HG03558 (cell line): Measurements from ENCODE around the gene PDIA5.
"Not testable (repeated sequence)": the region's sequence is repeated elsewhere in the genome, so short reads cannot be mapped to it uniquely, and the experiment has no call there.

Source experiments
- ATAC-seq: cut with Tn5 transposase; IDR thresholded peaks from one replicate; pipeline ENCODE4 v1.9.1; 2021; ENCODE audit warnings: moderate number of reproducible peaks; ENCODE audit not compliant: unreplicated experiment; ENCODE audit errors: extremely low read depth

Gene PDIA5

DNA sequence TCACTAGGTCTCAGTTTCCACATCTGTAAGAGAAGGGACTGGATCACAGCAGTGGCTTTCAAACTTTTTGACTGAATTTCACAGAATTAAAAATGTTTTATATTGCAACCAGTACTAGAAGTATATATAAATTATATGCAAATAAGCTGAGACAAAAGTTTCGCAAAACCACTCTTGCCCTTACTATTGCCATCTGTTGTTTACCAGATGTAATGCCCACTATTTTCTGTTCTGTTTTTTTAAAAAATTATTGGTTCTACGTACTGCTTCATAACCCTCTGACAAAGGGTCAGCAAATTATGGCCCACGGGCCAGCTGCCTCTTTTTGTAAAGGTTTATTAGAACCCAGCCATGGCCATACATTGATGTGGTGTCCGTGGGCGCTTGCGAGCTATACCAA is 44.8 kb downstream of the PDIA5 start:
- ATAC-seq = no peak

DNA sequence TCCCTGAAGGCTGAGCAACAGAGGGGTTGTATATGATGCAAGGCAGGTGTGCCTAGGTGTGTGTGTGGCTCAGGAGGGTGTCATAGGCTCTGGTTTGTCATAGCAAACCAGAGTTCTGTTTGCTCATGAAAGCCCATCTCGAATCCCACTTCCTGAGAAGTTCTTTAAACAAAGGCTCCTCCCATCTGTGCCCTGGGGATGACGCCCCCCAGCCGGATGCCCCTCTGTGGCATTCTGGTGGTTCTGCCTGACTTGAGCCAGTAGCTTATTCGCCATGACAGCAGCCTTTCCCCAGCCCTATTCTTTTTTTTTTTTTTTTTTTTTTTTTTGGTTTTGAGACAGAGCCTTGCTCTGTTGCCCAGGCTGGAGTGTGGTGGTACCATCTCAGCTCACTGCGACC is 45.4 kb downstream of the PDIA5 start:
- no peak for ATAC-seq

DNA sequence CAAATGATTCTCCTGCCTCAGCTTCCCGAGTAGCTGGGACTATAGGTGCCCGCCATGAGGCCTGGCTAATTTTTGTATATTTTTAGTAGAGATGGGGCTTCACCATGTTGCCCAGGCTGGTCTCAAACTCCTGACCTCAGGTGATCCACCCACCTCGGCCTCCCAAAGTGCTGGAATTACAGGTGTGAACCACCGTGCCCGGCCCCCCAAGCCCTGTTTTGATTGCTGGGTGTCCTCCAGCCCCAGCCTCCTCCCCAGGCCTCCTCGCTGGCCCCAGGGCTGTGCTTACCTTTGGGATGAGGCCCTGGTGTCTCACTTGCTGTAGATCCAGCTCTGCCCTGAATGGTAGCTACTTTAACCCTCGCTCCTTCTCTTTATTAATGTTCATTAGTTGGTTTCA is 45.8 kb downstream of the PDIA5 start:
- ATAC-seq = not testable (repeated sequence)

DNA sequence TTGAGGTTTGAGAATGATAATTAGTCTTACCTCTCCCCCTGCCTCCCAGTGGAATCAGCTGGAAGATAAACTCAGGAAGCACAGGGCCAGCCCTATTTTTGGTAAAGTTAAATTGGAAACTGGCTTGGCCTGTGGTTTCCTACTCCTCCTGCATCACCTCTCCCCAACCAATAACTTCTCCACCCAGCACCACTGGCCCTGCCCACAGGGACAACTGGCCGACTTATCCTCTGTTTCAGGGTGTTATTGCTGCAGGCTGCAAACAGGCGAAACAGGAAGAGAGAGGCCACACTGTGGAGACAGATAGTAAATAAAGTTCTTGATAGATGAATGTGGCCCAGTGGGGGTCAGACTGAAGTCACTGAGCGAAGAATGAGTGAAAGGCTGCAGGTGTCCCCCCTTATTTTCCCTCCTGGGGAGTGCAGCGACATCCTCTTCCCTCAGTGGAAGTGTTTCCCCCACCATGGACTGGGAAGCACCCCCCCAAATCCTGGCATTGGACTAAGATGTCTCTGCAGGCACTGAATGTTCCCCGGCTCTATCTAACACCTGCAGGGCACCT is 47.1 kb downstream of the PDIA5 start:
- no peak for ATAC-seq

DNA sequence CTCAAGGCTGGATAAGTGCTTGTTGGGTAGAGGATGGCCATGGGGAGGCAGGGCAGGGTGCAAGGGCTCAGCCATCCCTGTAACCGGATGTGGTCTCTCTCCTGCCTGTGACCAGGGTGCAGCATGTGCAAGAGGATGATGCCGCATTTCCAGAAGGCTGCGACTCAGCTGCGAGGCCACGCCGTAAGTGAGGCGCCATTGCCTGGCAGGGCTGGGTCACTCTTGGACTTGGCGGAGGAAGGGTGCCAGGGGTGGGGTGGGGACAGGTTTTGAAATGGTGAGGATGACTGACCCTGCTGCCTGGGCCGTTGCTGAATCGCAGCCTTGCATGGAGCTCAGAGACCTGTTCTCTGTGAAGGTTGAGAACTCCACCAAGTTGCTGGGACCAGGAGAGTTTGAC is 49.3 kb downstream of the PDIA5 start:
- ATAC-seq = no peak

DNA sequence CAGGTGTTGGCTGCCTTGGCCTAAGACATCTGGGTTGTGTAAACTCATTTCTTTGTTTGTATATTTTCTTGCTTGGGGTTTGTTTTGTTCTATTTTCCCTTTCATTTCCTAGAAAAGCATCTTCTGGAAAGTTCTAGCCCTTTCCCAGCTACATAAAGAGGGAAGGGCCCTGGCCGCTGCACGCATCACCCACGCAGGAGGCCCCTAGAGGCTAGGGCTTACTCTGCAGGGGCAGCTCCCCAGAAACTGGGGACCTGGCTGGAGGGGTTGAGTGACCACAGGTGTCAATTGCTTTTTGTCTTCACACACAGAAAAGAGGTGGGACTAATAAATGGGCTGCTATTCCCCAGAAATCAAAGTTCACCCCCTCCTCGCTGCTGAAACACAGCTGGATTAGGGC is 52.6 kb downstream of the PDIA5 start:
- no peak for ATAC-seq

DNA sequence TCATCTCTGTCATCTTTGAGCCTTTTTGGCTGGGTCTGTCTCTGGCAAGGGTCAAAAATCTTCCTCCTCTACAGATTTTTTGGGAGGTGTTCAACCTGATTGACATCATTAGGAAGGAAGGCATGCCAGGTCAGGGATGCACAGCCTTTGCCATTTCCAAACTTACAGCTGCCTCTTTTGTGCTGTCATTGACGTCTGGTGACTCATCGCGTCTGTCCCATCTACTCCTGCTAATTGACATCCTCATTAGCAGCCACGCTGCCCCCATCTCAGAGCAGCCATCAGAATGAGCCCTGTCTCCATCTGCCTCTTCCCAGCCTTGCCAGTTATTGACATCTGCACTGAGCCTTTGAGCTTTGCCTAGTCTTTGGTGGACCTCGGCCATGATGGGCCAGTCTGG is 53.0 kb downstream of the PDIA5 start:
- no peak for ATAC-seq

DNA sequence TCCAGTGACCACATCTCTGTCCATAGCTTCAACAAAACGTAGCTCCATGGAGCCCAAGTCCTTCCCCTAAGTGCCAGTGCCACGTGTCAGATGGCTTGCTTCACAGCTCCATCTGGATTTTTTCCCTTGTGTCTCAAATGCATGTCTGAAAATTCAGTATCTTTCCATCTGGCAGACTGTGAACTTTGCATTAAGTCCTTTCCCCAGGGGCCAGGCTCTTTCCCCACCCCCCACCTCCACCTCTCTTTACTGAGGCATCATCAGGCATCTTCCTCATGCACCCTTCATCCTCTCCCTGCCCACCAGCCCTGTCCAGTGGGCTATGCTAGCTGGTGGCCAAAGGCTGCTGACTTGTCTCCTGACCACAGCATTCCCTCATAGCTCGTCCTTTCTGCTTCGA is 53.7 kb downstream of the PDIA5 start:
- ATAC-seq = no peak

DNA sequence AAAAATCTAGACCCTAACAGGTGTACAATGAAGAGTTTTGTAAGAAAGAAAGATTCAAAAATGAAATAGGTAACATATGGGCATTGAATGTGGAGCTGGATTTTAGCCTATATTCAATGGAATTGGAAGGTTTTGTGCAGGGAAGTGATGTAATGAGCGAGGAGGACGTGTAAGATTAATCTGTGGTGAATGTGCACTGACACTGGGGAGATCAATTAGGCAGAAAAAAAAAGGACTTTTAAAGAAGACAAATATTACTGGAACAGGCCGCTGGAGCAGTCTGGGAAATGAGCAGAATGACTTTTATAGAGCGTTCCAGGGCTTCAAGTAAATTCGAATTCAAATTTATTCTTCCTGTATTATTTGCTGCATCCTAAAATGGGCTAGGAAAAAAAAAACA is 55.2 kb downstream of the PDIA5 start:
- no peak for ATAC-seq

DNA sequence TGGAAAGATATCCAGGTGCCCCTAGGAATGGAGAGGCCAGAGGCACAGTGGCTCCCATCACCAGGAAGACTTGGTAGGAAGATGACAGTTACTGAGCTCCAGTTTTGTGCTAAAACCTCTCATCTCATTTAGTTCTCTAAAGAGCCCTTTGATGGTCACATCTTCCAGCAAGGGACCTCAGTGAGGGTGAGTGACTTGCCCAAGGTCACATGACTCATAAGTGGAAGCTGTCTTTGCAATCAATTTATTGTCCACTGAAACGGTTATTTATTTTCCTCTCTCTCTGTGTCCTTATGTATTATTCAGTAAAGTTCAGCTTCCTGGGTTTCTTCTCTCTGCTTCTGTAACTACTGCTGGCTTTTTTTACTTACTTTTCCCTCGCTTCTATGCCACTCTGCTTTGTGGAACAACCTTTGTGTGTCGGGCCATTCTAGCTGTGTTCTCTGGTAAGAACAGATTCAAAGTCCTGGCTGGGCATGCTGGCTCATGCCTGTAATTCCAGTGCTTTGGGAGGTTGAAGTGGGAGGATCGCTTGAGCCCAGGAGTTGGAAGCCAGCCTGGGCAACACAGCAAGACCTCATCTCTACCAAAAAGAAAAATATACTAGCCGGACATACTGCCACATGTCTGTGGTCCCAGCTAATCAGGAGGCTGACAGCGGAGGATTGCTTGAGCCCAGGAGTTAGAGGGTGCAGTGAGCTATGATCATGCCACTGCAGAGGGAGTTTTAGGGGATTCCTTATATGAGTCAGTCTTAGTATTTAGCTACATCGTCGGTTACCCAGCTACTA is 55.9 kb downstream of the PDIA5 start:
- ATAC-seq = no peak

DNA sequence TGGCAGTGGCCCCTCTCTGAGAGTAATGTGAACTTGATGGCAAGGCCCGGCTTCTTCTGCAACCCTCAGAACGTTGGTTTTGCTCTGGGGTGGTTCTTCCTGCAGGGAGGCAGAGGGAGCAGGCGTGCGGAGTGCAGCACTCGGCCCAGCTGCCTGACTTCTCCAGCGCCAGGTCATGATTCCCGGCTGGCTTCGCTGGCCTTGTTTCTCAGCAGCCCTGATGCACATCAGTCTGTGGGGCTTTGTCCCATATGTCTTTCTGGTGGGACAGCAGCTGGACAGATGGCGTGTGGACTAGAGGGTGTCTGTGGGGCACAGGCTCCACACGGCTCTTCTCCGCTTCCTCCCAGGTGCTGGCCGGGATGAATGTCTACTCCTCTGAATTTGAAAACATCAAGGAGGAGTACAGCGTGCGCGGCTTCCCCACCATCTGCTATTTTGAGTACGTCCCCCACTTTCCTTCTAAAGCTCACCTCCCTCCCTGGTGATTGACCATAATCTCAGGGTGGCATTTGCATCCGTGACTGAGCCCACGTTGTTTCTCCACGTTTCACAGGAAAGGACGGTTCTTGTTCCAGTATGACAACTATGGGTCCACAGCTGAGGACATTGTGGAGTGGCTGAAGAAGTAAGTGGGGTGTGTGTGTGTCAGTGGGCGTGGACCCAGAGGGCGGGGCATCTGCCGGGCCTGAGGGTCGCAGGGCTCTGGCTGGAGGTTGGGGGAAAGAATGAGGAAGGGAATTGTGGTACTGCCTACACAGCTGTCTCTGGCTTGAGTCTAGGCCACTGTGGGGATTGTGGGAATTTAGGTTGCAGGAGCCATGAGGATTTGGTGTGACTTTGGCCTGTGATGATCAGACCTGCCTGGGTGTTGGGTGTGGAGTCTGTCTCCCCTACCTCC is 57.1 kb downstream of the PDIA5 start:
- ATAC-seq = no peak

DNA sequence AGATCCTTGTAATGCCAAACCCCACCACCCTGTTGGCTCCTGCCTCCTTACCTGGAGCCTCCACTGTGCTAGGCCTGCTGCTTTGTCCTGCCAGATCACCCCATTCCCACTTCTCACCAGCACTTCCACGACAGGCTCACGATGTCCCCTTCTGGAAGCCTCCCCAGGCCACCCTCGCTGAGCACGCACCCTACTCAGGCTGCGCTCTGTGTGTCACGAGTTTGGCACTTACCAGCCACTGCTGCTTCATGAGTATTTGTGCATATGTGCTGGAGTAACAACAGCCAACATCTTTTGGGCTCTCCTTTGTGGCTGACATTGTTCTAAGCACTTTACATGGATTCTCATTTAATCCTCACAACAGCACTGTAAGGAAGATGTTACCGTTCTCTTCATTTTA is 58.1 kb downstream of the PDIA5 start:
- ATAC-seq = no peak

DNA sequence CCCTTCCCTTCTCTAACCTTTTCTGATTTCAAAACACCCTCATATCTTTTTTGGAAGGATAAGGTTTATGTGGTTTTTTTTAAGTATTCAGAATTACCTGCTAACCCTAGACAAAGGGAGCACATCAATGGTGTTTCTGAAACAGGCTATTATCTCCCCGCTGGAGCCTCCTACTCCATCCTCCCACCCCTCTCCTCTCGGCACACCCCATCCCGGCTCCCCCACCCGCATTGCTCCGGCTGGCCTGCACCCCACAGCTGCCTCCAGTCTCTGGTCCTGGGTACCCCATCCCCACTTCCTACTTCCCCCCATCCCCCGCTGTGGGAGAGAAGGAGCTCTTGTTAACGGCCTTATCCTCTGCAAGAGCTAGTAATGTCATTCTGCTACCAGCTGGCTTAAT is 59.2 kb downstream of the PDIA5 start:
- ATAC-seq = no peak

DNA sequence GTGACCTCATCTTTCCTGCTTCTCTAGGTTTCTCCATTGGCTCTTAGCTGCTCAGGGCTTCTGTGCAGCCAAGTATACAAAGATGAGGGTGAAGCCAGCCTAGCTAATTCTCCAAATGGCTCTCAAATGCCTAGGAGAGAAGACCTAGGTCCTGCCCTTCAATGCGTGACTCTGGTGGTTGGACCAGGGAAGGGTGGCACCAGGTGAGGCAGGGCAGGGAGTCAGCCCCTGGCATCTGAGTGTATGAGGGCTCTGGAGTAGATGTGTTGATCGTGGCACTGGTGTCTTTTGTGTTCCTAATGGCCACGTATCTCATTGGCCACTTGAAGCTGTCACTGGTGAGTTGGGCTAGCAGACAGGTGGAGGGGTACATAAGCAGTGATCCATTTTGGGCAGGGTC is 59.8 kb downstream of the PDIA5 start:
- no peak for ATAC-seq

DNA sequence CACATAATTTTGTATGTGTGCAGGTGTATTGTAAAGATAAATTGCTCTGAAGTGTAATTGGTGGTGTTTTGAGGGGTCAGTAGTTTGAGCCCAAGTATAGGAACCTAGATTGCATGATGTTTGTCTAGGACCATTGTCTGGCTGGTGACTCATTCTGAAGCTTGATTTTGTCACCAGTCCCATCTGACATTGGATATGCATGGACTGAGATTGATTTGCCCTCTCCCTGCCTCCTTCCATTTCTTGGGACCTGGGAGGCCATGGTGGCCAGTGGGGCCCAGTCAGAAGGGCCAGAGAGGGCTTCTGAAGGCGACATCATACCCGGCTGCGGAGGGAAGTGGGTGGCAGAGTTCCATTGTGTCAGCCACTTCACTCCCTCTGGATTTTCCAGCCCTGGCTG is 62.3 kb downstream of the PDIA5 start:
- no peak for ATAC-seq

DNA sequence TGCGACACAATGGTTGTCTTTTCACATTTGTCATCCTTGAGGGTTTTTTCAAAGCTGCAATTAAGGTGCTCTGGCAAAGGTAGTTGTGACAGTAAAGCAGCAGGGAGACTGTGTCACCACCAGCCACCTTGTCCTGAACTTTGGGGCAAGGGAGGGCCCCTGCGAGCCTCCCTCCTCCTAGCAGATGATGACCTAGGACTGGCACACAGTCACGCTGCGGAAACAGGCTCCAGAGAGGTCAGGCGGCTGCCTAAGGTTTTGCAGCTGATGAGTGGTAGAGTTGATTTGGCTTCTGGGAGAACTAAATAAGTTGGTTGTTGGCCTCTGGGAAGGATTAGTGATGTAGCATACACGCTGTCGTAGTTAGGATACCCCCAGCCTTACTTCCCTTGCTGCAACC is 62.7 kb downstream of the PDIA5 start:
- no peak for ATAC-seq

DNA sequence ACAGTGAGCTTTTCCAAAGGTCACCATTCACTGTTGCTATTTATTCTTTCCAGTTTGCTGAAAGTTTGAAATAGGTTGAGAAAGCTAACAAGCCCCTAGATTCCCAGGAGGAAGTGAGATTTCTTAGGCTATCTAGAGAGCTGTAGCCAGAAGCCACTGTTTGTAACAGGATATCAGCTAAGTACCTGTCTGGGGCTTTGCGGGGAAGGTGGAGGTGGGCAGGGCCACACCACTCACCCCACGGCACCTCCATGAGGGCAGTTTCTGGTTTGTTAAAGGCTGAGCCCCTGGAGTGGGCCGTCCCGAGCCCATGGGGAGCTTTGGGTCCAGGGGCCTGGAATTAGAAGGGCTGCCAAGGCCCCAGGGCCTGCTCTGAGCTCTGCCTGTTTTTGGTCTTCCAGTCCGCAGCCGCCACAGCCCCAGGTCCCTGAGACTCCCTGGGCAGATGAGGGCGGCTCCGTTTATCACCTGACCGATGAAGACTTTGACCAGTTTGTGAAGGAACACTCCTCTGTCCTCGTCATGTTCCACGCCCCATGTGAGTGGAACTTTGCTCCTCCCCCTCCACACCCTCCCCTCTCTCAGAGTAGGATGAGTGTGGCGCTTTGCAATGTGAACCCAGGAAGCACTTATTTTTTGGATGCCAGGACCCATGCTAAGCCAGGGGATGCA is 63.4 kb downstream of the PDIA5 start:
- no peak for ATAC-seq

DNA sequence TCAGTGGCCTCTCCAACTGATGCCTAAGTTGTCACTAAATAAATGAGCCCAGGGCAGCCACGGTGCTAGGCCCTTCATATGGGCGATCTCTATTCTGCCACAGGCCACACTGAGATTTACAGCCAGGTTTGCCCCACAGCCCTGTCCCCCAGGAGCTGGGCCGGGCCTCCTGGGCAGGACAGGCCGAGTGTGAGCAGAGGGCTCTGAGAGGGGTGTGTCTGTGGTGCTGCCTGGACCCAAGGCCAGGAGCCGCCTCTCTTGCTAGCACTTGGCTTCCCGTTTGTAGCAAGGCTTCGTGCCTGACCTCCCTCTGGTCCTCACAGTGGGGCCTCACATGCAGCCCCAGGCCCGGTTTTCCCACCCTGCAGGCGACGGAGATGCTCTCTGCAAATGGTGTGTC is 67.8 kb downstream of the PDIA5 start:
- no peak for ATAC-seq

DNA sequence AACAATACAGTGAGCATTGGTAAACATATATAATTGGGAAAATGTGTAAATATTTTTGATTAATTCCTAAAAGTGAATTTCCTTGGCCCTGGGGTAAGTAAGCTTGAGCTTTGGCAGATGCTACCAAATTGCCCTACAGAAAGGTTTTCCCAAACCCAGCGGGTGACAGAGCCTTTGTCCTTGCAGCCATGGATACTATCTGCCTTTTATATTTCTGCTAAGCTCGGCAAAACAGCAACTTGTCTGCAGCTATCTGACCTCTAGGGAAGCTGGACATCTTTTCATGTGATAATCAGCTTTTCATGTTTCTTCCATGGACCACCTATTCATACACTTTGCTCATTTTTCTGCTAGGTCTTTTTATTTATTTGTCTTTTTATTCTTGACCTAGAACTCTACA is 70.2 kb downstream of the PDIA5 start:
- no peak for ATAC-seq

DNA sequence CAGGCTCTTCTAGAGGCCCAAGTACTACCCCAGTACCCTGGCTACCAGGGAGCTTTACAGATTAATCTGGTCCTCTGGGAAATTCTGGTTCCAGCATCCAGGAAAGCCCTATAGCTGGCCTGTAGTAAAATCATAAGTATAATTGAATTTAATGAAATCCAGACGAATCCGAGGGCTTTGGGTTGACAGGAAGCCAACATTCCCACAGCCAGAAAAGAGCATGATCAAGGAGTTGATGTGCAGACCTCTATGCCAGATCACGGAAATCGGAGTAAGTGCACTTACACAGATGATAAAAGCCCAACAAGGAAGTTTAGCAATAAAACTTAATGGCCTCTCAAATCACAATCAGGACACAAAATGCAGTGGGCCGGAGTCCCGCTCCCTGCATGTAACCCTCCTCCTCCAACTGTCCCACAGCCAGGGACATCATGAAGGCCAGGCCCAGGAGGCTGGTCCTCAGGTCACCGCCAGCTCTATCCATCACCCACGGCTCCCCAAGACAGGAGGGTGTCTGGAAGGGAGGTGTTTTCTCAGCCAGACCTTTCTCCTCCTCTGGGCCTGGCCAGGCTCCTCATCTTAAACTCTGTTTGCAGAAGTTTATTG is 72.1 kb downstream of the PDIA5 start:
- no peak for ATAC-seq
